Measurements from ENCODE around the gene SNX32.

DNA sequence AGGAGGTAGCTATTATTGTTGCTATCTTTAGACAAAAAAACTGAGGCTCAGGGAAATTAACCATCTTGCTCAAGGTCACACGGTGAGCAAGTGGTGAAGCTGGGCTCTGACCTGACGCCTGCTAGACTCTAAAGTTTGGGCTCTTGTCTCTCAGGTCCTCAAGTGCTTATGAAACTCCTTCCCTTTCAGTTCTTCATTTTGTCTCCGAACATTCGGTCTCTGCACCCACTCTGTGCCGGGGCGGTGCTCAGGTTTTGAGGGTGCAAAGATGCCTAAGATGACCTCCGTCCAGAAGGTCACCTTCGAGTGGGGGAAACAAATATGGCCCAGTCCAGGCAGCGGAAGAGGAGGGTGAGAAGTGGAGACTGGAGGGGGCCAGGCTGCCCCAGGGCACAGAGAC is 30.9 kb upstream of the SNX32 start:
- TF ChIP-seq GABPA (IDR thresholded peaks at IDR 0.05; ENCODE audit: low read depth) (no peak), POLR2AphosphoS5 (IDR thresholded peaks at IDR 0.05; ENCODE audit: low read depth) (no peak)
- TF ChIP-seq, protein P1, sequence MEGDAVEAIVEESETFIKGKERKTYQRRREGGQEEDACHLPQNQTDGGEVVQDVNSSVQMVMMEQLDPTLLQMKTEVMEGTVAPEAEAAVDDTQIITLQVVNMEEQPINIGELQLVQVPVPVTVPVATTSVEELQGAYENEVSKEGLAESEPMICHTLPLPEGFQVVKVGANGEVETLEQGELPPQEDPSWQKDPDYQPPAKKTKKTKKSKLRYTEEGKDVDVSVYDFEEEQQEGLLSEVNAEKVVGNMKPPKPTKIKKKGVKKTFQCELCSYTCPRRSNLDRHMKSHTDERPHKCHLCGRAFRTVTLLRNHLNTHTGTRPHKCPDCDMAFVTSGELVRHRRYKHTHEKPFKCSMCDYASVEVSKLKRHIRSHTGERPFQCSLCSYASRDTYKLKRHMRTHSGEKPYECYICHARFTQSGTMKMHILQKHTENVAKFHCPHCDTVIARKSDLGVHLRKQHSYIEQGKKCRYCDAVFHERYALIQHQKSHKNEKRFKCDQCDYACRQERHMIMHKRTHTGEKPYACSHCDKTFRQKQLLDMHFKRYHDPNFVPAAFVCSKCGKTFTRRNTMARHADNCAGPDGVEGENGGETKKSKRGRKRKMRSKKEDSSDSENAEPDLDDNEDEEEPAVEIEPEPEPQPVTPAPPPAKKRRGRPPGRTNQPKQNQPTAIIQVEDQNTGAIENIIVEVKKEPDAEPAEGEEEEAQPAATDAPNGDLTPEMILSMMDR (IDR thresholded peaks at IDR 0.05; ENCODE audit: insufficient read depth, low read length) = no peak

Measured in HL-60 (cell line).